ENCODE data around the gene CAMTA1.
"Not testable (repeated sequence)": the region's sequence is repeated elsewhere in the genome, so short reads cannot be mapped to it uniquely, and the experiment has no call there.

- TF ChIP-seq, protein P1, sequence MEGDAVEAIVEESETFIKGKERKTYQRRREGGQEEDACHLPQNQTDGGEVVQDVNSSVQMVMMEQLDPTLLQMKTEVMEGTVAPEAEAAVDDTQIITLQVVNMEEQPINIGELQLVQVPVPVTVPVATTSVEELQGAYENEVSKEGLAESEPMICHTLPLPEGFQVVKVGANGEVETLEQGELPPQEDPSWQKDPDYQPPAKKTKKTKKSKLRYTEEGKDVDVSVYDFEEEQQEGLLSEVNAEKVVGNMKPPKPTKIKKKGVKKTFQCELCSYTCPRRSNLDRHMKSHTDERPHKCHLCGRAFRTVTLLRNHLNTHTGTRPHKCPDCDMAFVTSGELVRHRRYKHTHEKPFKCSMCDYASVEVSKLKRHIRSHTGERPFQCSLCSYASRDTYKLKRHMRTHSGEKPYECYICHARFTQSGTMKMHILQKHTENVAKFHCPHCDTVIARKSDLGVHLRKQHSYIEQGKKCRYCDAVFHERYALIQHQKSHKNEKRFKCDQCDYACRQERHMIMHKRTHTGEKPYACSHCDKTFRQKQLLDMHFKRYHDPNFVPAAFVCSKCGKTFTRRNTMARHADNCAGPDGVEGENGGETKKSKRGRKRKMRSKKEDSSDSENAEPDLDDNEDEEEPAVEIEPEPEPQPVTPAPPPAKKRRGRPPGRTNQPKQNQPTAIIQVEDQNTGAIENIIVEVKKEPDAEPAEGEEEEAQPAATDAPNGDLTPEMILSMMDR (IDR thresholded peaks at IDR 0.05) = not testable (repeated sequence)
- TF ChIP-seq, protein P2, sequence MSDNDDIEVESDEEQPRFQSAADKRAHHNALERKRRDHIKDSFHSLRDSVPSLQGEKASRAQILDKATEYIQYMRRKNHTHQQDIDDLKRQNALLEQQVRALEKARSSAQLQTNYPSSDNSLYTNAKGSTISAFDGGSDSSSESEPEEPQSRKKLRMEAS (IDR thresholded peaks at IDR 0.05; ENCODE audit: low read depth) = not testable (repeated sequence)
Observed at GRCh38 chr1:6742676-6743188, 42.5 kb upstream of the CAMTA1 start.
